GM10847 (cell line): Measurements from ENCODE around the gene SKAP1.

Experiments used
- POLR2A ChIP-seq: IDR thresholded peaks from 2 replicates; pipeline ENCODE4 v1.6.1; 2011; ENCODE audit not compliant: insufficient read length; ENCODE audit errors: extremely low read depth

SKAP1 gene

GRCh38 chr17:48373130-48373830, 56.7 kb downstream of the SKAP1 start:
- no peak for TF ChIP-seq POLR2A

DNA sequence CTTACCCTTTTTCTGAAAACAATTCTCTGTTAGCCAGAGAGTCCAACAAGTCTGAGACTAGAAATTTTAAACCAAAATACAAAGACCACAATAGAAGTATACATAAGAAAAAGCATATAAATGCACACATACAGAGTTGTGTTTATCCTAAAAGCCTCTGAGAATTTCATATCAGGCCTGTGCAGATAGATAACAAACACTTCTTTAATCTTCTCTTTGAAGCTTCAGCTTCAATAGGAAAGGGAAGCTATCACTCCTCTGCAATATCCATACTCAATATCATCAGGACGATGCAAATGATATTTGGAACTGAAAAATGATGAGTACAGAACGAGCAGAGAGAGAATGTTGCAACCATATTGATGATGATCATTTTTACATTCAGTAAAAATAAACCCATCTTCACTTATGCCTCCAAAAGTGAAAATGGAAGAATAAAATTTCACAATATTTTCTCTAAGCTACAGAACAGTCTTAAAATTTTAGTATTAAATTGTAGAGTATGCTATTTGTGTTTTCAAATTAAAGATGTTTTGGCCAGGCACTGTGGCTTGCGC, 61.6 kb downstream of the SKAP1 start:
- TF ChIP-seq POLR2A: no peak

- no peak for TF ChIP-seq POLR2A
These were observed 66.9 kb downstream of the SKAP1 start for GRCh38 chr17:48363161-48363560.

- TF ChIP-seq POLR2A: no peak
These were observed 72.0 kb downstream of the SKAP1 start for GRCh38 chr17:48357779-48358602.

- no peak for TF ChIP-seq POLR2A
These were observed 73.1 kb downstream of the SKAP1 start for GRCh38 chr17:48356866-48357265.

GRCh38 chr17:48352630-48353029, 77.4 kb downstream of the SKAP1 start:
- no peak for TF ChIP-seq POLR2A

GRCh38 chr17:48351911-48352332, 78.1 kb downstream of the SKAP1 start:
- no peak for TF ChIP-seq POLR2A

DNA sequence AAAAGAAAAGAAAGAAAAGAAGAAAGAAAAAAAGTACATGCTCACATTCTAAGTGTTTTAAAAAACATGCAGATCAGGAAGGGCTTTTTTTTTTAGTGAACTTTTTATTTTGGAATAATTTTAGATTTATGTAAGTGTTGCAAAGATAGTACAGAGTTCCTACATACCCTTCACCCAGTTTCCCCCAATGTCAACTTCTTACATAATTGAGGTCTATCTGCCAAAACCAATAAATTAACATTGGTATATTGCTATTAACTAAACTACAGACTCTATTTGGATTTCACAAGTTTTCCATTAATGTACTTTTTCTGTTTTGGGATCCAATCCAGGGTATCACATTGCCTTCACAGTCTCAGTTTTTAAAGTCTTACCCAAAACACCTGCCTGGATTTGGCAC, 81.7 kb downstream of the SKAP1 start:
- TF ChIP-seq POLR2A: no peak

GRCh38 chr17:48347177-48347576, 82.8 kb downstream of the SKAP1 start:
- no peak for TF ChIP-seq POLR2A

DNA sequence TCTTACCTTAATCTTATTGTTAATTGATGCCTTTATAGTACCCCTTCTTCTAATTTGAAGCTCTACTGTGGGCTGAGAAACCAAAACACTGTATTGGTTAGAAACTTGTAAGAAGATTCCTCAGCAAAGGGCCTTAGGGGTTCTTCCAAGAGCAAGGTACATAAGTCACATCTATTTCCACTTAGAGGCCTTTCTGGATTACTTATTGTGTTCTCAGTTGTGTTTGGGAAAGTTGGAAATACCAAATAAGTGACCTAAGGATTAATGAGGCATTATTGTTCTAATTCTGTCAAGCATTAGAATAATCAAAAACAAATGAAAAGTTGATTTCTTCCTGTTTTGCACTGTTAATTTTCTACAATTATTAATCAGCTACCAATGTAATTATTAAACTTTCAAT, 85.8 kb downstream of the SKAP1 start:
- no peak for TF ChIP-seq POLR2A

DNA sequence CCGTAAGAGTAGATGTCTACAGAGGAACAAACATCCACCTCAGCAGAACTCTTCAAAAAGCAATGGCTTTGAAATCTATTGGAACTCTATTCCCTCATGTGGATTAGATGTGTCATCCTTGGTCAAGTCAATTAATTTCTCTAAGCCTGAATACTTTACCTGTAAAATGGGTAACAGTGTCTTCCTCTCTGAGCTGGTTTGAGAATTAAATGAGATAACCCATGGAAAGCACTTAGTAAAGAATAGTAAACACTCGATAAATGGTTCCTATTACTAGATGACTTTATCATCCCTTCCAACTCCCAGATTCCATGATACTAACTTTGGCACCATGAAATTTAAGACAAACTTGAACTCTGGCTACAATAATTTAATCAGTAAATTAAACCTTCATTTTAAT, 89.1 kb downstream of the SKAP1 start:
- no peak for TF ChIP-seq POLR2A

GRCh38 chr17:48338720-48339119, 91.3 kb downstream of the SKAP1 start:
- no peak for TF ChIP-seq POLR2A

DNA sequence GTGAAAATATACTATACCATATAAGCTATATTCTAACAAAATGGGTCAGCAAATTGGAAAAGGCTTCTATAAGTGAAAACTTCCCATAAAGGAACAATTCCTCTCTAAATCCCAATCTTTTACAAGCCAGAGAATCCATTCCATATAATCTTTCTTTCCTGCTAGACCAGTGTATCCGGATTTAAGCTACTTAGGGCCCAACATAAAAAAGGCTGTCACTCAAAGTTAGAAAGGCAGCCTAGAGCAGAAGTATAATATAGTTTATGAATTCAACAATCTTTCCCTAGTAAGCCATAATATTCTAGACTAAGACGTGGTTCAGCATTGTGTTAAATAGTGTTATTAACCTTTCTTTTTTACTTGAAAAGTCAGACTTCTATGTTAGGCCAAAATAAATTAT, 93.0 kb downstream of the SKAP1 start:
- TF ChIP-seq POLR2A: no peak

DNA sequence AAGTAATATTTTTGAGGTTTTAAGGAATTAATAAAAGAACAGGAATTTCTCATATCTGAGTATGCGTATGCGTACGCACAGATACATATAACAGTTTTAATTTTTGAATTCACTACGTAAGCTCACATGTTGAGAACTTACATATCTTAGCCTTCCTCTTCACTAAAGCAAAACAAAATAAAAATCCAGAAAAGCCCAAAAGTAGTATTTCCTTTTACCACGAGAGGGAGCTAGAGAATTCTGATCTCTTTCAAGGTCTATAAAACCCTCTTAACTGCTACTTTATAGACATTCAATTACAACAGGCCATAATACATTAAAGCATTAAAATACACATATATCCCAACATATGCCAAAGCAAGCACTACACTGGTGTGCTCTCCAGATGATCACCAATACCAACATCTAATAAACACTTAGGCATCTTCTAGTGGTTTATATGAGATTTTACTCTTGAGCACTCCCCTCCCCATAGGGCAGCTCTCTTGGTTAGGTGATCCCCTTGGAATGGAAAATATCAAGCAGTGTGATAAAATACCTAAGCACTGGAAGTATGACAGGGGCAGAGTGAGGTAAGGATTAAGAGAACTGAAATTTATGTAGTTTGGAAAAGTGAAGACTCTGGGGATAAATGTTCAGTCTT, 94.0 kb downstream of the SKAP1 start:
- TF ChIP-seq POLR2A: no peak

DNA sequence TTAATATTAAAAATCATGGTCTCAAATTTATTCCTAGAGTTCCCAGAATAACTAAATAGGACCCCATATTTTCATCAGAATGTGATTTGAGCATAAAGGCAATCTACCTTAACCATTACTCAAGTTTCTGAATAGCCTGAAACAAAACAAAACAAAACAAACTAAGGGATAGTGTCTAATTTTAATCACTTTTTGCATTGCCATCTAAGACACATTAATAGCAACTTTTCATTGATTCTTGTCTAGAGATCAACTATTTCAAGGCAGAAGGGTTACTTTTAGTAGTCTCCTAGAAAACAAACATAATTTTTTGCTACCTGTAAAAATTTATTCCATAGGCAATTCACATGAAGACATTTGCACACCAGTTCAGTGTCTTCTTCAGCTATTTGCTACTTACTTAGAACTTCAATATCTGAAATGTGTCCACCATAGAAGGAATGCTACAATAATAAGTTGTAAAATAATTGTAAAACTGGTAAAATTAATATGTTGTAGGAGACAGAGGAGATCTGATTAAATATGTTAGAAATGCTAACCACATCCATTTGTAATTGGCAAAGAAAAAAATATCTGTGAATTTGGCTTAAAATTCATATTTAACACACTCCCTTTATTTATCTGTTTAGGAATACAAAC, 94.7 kb downstream of the SKAP1 start:
- no peak for TF ChIP-seq POLR2A
